Rectal smooth muscle tissue (tissue), 1 donor: ENCODE measurements around the gene TAS2R60.

ENCODE experiments used
- H3K27ac ChIP-seq: one replicate; pipeline ENCODE4 v1.7.0; 2013; ENCODE audit warnings: low read depth, low read length, inconsistent platforms
- H3K27me3 ChIP-seq: one replicate; pipeline ENCODE4 v1.7.0; 2013; ENCODE audit warnings: low read length; ENCODE audit not compliant: control insufficient read depth, insufficient read depth
- H3K36me3 ChIP-seq: one replicate; pipeline ENCODE4 v1.7.0; 2013; ENCODE audit warnings: low read length; ENCODE audit not compliant: control insufficient read depth, insufficient read depth
- H3K4me1 ChIP-seq: one replicate; pipeline ENCODE4 v1.7.0; 2013; ENCODE audit warnings: low read length; ENCODE audit not compliant: control insufficient read depth, insufficient read depth
- H3K4me3 ChIP-seq: one replicate; pipeline ENCODE4 v1.7.0; 2013; ENCODE audit warnings: low read length
- H3K9ac ChIP-seq: one replicate; pipeline ENCODE4 v1.7.0; 2013; ENCODE audit warnings: low read length

Gene TAS2R60

GRCh38 chr7:143493751-143494150, 50.5 kb downstream of the TAS2R60 start:
- no peaks in the 10 kb centered on the region for H3K4me1 ChIP-seq
- H3K27me3 ChIP-seq = no peaks in the 10 kb centered on the region
- H3K4me3 ChIP-seq = no peak overlapping the region
- no peaks in the 10 kb centered on the region for H3K36me3 ChIP-seq
- H3K9ac ChIP-seq = no peak overlapping the region
- no peak overlapping the region for H3K27ac ChIP-seq
